GM12878 (cell line): ENCODE measurements around the gene RIC8B. TPM values are rescaled to one million over a fixed set of nuclear protein-coding genes. Genes with fewer than 3 reads are reported as not detected.

ENCODE experiments used
- ATAC-seq: fragments of 200-7000 bp; cut with Tn5 transposase; 3 replicates; pipeline ENCODE4 v1.9.1; 2020; ENCODE audit warnings: mild to moderate bottlenecking, moderate library complexity
- BruUV-seq: library from RNA; stranded (reverse); fragments of 400-500 nt; replicated peaks from 2 replicates; lab custom pipeline; 2021; lab: Mats Ljungman, UMichigan
- CTCF ChIA-PET: fragments of 300-600 bp; sonication (Branson Sonifier 250); formaldehyde crosslinking; extraction: SDS; loops from one replicate; lab custom pipeline; 2021; ENCODE audit warnings: inconsistent platforms; lab: Yijun Ruan, JAX
- POLR2A ChIA-PET: fragments of 350-600 bp; formaldehyde crosslinking; extraction: SDS; loops from one replicate; lab custom pipeline; 2021; ENCODE audit warnings: inconsistent platforms; lab: Charles Lee
- RAD21 ChIA-PET: fragments of 300-600 bp; sonication (Branson Sonifier 250); formaldehyde crosslinking; loops from one replicate; lab custom pipeline; 2023; ENCODE audit warnings: antibody characterized with exemption; ENCODE audit not compliant: unreplicated experiment; lab: Charles Lee
- SMC1A ChIA-PET: fragments of 300-600 bp; sonication (Branson Sonifier 250); formaldehyde crosslinking; loops from one replicate; lab custom pipeline; 2023; ENCODE audit not compliant: unreplicated experiment, uncharacterized antibody; lab: Charles Lee
- DNase-seq: peaks from one replicate; pipeline ENCODE4 v3.0.0-alpha.2; 2011; ENCODE audit warnings: low read depth, low spot score
- FAIRE-seq: peaks from 3 replicates; lab custom pipeline; 2011; peaks lifted over from hg19 to GRCh38; lab: Jason Lieb, UNC
- H2AFZ ChIP-seq: 2 replicates; pipeline ENCODE4 v1.6.0; 2011; ENCODE audit warnings: low read depth, low read length, control low read depth; ENCODE audit not compliant: control insufficient read depth
- H3K27ac ChIP-seq: 2 replicates; pipeline ENCODE4 v1.5.1; 2011; ENCODE audit warnings: control low read depth; ENCODE audit not compliant: control insufficient read depth, insufficient read depth
- H3K27me3 ChIP-seq, 2 experiments: replicated peaks in 1 of 2; 2 replicates each; pipeline versions ENCODE4 v1.6.0 to v1.6.1; 2011; ENCODE audit warnings: low read length in 1 of 2; ENCODE audit not compliant: control insufficient read depth in 2 of 2, insufficient read depth in 2 of 2
- H3K36me3 ChIP-seq, 2 experiments: 2 replicates each; pipeline ENCODE4 v1.5.1; 2011; ENCODE audit warnings: low read length in 1 of 2; ENCODE audit not compliant: control insufficient read depth in 2 of 2, insufficient read depth in 2 of 2
- H3K4me1 ChIP-seq: 2 replicates; pipeline ENCODE4 v1.6.1; 2011; ENCODE audit warnings: mild to moderate bottlenecking, low read length, moderate library complexity, mixed read lengths; ENCODE audit not compliant: control insufficient read depth, insufficient read depth
- H3K4me2 ChIP-seq: 2 replicates; pipeline ENCODE4 v1.6.0; 2011; ENCODE audit warnings: control low read depth; ENCODE audit not compliant: control insufficient read depth, insufficient read depth
- H3K4me3 ChIP-seq: fragments of 200-600 bp; sonication (generic); 2 replicates; pipeline ENCODE4 v1.5.1; 2016
- H3K79me2 ChIP-seq: 2 replicates; pipeline ENCODE4 v1.6.0; 2011; ENCODE audit warnings: low read length; ENCODE audit not compliant: control insufficient read depth, insufficient read depth
- H3K9ac ChIP-seq: 2 replicates; pipeline ENCODE4 v1.8.0; 2011; ENCODE audit warnings: low read length, control low read depth, mixed read lengths; ENCODE audit not compliant: control insufficient read depth, insufficient read depth
- H3K9me3 ChIP-seq: replicated peaks from 3 replicates; pipeline ENCODE4 v1.5.1; 2011; ENCODE audit warnings: mild to moderate bottlenecking, low read length; ENCODE audit not compliant: control insufficient read depth, insufficient read depth
- H4K20me1 ChIP-seq: 2 replicates; pipeline ENCODE4 v1.6.0; 2011; ENCODE audit not compliant: control insufficient read depth, insufficient read depth
- BACH1 ChIP-seq: fragments of 450-650 bp; IDR thresholded peaks from 2 replicates; pipeline ENCODE4 v1.6.1; 2017; ENCODE audit warnings: mild to moderate bottlenecking, borderline replicate concordance
- E2F8 ChIP-seq: fragments of 450-650 bp; IDR thresholded peaks from 2 replicates; pipeline ENCODE4 v1.6.1; 2018; ENCODE audit warnings: mild to moderate bottlenecking, low read depth, moderate library complexity; ENCODE audit not compliant: partially characterized antibody
- EED ChIP-seq: sonication (generic); IDR thresholded peaks from 2 replicates; pipeline ENCODE4 v1.6.1; 2016; ENCODE audit warnings: antibody characterized with exemption, low read depth
- ESRRA ChIP-seq: IDR thresholded peaks from 2 replicates; pipeline ENCODE4 v1.6.1; 2012; ENCODE audit warnings: mild to moderate bottlenecking, low read length, improper control_type of control experiment
- HSF1 ChIP-seq: fragments of 150-350 bp; IDR thresholded peaks from 2 replicates; pipeline ENCODE4 v1.6.1; 2014; ENCODE audit warnings: mild to moderate bottlenecking, low read depth, low read length
- IRF4 ChIP-seq: IDR thresholded peaks from 2 replicates; pipeline ENCODE4 v1.6.1; 2011; ENCODE audit warnings: low read depth, low read length
- MTA3 ChIP-seq: IDR thresholded peaks from 2 replicates; pipeline ENCODE4 v1.6.1; 2012; ENCODE audit warnings: low read length, inconsistent platforms, borderline replicate concordance
- POLR2A ChIP-seq: IDR thresholded peaks from 2 replicates; pipeline ENCODE4 v1.6.1; 2011; ENCODE audit warnings: low read depth, mild to moderate bottlenecking, low read length
- SMC3 ChIP-seq: IDR thresholded peaks from 2 replicates; pipeline ENCODE4 v1.6.1; 2011; ENCODE audit warnings: low read length, improper control_type of control experiment, borderline replicate concordance
- TCF3 ChIP-seq: IDR thresholded peaks from 2 replicates; pipeline ENCODE4 v1.6.1; 2012; ENCODE audit warnings: low read depth, mild to moderate bottlenecking, low read length, borderline replicate concordance; ENCODE audit not compliant: insufficient read depth
- ZBED1 ChIP-seq: IDR thresholded peaks from 2 replicates; pipeline ENCODE4 v1.6.1; 2016; ENCODE audit warnings: borderline replicate concordance
- WGBS: methylation state at CpG from one replicate; pipeline ENCODE4 v1.1.6; 2016; ENCODE audit warnings: low lambda C conversion rate; ENCODE audit not compliant: insufficient replicate concordance, insufficient coverage; ENCODE audit errors: missing lambda C conversion rate; 5-methylcytosine and 5-hydroxymethylcytosine counted together
- in situ Hi-C: fragments of 300-500 bp; cut with MboI; formaldehyde crosslinking; loops from 9 replicates; pipeline ENCODE4 v1.14.3; 2018; ENCODE audit warnings: mixed read lengths
- intact Hi-C: fragments of 100-400 bp; cut with micrococcal nuclease; formaldehyde crosslinking; loops from one replicate; pipeline ENCODE4 v1.14.2; 2022; ENCODE audit not compliant: unreplicated experiment
- polyA plus RNA-seq, 11 experiments: library from polyadenylated mRNA; depleted of rRNA in 4 of 11; unstranded in 6 of 11; stranded (reverse) in 5 of 11; fragments of >200 nt; fragmentation: Nextera tagmentation in 4 of 11; fragmentation: Illumina TruSeq in 1 of 11; extraction: Ambion mirVana in 4 of 11; extraction: Trizol in 1 of 11; gene quantifications; 1 replicate in 1 of 11; 2 replicates in 10 of 11; pipeline versions ENCODE4 v1.2.1 to v1.2.3, GENCODE V29; 2011 to 2016; ENCODE audit warnings: inconsistent platforms in 2 of 11, missing spikeins in 2 of 11, low read depth in 1 of 11
- total RNA-seq, 4 experiments: library from RNA; depleted of rRNA in 3 of 4; stranded (reverse); fragments of >200 nt in 3 of 4; fragmentation: Illumina TruSeq in 1 of 4; extraction: Trizol in 1 of 4; gene quantifications; 2 replicates each; pipeline versions ENCODE4 v1.2.1 to v1.2.3, GENCODE V29; 2013 to 2021
- TF ChIP-seq, protein P1 (sequence below): fragments of 450-650 bp; formaldehyde crosslinking; IDR thresholded peaks from 2 replicates; pipeline ENCODE4 v1.4.0; 2022; ENCODE audit warnings: mild to moderate bottlenecking, moderate library complexity
- TF ChIP-seq, protein P2 (sequence below): IDR thresholded peaks from 2 replicates; pipeline ENCODE4 v1.6.1; 2011; ENCODE audit warnings: low read depth, low read length, improper control_type of control experiment, borderline replicate concordance

Gene RIC8B
- total and polyA plus RNA-seq, 10 of the 15 experiments (the other 5 are each of a cell fraction or from before 2014, with no cell fraction given): 2.3 to 10.8 (median 6.2) TPM

DNA sequence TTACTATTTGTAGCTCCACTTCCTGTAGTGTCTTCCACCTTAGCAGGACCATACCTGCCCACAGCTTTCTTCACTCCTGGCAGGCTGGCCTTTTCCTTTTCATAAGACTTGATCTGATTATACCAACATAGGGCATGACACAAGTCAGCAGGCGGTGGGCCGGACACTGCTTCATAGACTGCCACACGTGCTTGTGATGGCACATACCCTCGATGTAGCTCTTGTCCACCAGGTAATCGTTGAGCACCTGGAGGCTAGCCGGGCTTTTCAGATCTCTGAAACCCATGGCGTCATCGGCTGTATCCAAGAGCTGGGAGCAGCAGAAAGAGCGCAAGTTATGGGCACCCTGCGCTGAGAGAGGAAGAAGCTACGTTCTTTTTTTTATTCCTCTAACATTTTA, 127.6 kb downstream of the RIC8B start (continued):
- TF ChIP-seq, protein P1, sequence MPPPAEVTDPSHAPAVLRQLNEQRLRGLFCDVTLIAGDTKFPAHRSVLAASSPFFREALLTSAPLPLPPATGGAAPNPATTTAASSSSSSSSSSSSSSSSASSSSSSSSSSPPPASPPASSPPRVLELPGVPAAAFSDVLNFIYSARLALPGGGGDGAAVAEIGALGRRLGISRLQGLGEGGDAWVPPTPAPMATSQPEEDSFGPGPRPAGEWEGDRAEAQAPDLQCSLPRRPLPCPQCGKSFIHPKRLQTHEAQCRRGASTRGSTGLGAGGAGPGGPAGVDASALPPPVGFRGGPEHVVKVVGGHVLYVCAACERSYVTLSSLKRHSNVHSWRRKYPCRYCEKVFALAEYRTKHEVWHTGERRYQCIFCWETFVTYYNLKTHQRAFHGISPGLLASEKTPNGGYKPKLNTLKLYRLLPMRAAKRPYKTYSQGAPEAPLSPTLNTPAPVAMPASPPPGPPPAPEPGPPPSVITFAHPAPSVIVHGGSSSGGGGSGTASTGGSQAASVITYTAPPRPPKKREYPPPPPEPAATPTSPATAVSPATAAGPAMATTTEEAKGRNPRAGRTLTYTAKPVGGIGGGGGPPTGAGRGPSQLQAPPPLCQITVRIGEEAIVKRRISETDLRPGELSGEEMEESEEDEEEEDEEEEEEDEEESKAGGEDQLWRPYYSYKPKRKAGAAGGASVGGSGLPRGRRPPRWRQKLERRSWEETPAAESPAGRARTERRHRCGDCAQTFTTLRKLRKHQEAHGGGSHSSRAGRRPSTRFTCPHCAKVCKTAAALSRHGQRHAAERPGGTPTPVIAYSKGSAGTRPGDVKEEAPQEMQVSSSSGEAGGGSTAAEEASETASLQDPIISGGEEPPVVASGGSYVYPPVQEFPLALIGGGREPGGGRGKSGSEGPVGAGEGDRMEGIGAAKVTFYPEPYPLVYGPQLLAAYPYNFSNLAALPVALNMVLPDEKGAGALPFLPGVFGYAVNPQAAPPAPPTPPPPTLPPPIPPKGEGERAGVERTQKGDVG (CRISPR knock-in tag): no peak

DNA sequence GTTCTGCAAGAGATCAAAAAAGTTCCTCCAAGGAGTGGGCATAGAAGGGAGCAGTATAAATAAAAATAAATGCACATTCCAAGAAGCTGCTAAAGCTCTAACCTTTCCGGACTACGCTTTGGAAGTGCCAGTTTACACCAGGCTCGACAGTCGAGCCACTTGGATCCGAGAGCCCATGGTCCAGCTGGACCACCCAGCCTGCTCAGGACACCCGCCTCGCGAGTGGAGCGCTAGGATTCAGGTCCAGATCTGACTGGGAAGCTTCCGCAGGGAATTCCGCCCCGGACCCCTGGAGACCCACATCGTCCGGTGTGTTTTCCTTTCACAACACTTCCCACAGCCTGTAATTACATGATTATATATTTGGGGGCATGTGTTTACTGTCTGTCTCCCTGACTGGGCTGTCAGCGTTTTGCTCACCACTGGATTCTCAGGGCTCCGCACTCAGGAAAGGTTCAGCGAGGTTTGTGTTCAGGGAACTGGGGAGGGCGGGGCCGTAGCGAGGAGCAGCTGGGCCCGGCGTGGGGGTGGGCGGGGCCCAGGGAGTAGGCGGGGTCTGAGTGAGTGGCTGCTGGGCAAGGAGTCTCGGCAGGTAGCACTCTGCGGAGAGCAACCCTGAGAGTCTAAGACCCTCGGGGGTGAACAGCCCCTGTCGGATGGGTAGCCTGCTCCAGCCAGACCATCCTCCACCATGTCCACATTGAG, 128.9 kb downstream of the RIC8B start:
- ChIA-PET CTCF (interaction anchor here (1.5 to 10.8 kb wide), 2 partner anchors 12 to 15 kb away, joined by 6 to 102 read pairs; no protein-coding TSS in a partner anchor), SMC1A (interaction anchor here (1.3 kb wide), 1 partner anchor 29 kb away, joined by 3 read pairs; no protein-coding TSS in a partner anchor), RAD21 (interaction anchor here (1.0 kb wide), 1 partner anchor 14 kb away, joined by 3 read pairs; no protein-coding TSS in a partner anchor), POLR2A (no interaction called here)
- Histone ChIP-seq H3K36me3 (no peaks in the 10 kb centered on the region), H3K4me1 (peaks cover 7% of the 10 kb centered on the region), H3K4me3 (0 out of 2 replicates have a peak overlapping the region, but pooled peaks have one; percentile 5), H3K27me3 (no peaks in the 10 kb centered on the region; a peak in 1 of 4 replicates), H3K9me3 (no peaks in the 10 kb centered on the region), H3K4me2 (0 out of 2 replicates have a peak overlapping the region, but pooled peaks have one; percentile 2), H4K20me1 (no peaks in the 10 kb centered on the region), H3K79me2 (no peaks in the 10 kb centered on the region), H3K27ac (no peak overlapping the region), H2AFZ (no peak overlapping the region), H3K9ac (no peak overlapping the region)
- FAIRE-seq (no peak), DNase-seq (no peak), ATAC-seq (peak; percentile 85)
- in situ Hi-C loops: no loop called here
- no TSS peak for BruUV-seq
- intact Hi-C loops: no loop called here
- 35% methylated on average over 24 of the region's 28 CpGs for WGBS
- TF ChIP-seq BACH1: no peak
- TF ChIP-seq ZBED1: no peak
- no peak for TF ChIP-seq POLR2A
- no peak for TF ChIP-seq TCF3
- no peak for TF ChIP-seq SMC3
- TF ChIP-seq, protein P2, sequence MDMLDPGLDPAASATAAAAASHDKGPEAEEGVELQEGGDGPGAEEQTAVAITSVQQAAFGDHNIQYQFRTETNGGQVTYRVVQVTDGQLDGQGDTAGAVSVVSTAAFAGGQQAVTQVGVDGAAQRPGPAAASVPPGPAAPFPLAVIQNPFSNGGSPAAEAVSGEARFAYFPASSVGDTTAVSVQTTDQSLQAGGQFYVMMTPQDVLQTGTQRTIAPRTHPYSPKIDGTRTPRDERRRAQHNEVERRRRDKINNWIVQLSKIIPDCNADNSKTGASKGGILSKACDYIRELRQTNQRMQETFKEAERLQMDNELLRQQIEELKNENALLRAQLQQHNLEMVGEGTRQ: no peak
- TF ChIP-seq E2F8: no peak
- no peak for TF ChIP-seq HSF1
- no peak for TF ChIP-seq IRF4
- no peak for TF ChIP-seq ESRRA
- no peak for TF ChIP-seq MTA3
- no peak for TF ChIP-seq EED
